Panc1 (cell line): ENCODE results near the gene BRD3OS.

Experiments
- CTCF ChIP-seq: fragments of 450-650 bp; IDR thresholded peaks from 2 replicates; pipeline ENCODE4 v1.5.1; 2017; ENCODE audit warnings: mild to moderate bottlenecking
- POLR2AphosphoS5 ChIP-seq: IDR thresholded peaks from 2 replicates; pipeline ENCODE4 v1.6.1; 2012; ENCODE audit warnings: mild to moderate bottlenecking, low read depth, low read length, moderate library complexity
- SIN3A ChIP-seq: IDR thresholded peaks from 2 replicates; pipeline ENCODE4 v1.6.1; 2012; ENCODE audit warnings: low read depth, mild to moderate bottlenecking, low read length, moderate library complexity, borderline replicate concordance; ENCODE audit not compliant: insufficient read depth
- TCF7L2 ChIP-seq: IDR thresholded peaks from 2 replicates; pipeline ENCODE4 v1.6.1; 2011; ENCODE audit warnings: mild to moderate bottlenecking, low read depth, low read length, inconsistent platforms
- TF ChIP-seq, protein P1 (sequence below), 2 experiments: IDR thresholded peaks; 2 replicates each; pipeline ENCODE4 v1.6.1; 2011 to 2012; ENCODE audit warnings: low read depth in 2 of 2, control low read depth in 1 of 2, low read length in 1 of 2, mild to moderate bottlenecking in 1 of 2, moderate library complexity in 1 of 2; ENCODE audit not compliant: insufficient read depth in 1 of 2

DNA sequence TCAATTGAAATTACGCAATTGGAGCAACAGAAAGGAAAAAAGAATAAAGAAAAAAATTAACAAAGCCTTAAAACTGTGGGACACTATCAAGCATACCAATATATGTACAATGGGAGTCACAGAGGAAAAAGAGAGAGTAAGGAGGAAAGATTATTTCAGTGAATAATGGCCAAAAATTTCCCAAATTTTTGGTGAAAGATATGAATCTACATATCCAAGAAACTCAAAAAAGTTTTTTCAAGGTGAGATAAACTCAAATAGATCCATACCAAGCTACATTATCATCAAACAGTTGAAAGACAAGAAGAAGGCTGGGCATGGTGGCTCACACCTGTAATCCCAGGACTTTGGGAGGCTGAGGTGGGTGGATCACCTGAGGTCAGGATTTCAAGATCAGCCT lies 51.4 kb downstream of the BRD3OS start:
- TF ChIP-seq CTCF (no peak), POLR2AphosphoS5 (no peak), SIN3A (no peak), TCF7L2 (no peak)
- TF ChIP-seq, protein P1, sequence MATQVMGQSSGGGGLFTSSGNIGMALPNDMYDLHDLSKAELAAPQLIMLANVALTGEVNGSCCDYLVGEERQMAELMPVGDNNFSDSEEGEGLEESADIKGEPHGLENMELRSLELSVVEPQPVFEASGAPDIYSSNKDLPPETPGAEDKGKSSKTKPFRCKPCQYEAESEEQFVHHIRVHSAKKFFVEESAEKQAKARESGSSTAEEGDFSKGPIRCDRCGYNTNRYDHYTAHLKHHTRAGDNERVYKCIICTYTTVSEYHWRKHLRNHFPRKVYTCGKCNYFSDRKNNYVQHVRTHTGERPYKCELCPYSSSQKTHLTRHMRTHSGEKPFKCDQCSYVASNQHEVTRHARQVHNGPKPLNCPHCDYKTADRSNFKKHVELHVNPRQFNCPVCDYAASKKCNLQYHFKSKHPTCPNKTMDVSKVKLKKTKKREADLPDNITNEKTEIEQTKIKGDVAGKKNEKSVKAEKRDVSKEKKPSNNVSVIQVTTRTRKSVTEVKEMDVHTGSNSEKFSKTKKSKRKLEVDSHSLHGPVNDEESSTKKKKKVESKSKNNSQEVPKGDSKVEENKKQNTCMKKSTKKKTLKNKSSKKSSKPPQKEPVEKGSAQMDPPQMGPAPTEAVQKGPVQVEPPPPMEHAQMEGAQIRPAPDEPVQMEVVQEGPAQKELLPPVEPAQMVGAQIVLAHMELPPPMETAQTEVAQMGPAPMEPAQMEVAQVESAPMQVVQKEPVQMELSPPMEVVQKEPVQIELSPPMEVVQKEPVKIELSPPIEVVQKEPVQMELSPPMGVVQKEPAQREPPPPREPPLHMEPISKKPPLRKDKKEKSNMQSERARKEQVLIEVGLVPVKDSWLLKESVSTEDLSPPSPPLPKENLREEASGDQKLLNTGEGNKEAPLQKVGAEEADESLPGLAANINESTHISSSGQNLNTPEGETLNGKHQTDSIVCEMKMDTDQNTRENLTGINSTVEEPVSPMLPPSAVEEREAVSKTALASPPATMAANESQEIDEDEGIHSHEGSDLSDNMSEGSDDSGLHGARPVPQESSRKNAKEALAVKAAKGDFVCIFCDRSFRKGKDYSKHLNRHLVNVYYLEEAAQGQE (IDR thresholded peaks at IDR 0.05; ENCODE audit: insufficient read depth in 1 of 2, low read depth in 2 of 2, low read length in 1 of 2): no peak
